GM21723 (cell line): Measurements from ENCODE around the gene RHPN2.
A peak's percentile ranks its signal among the peaks of the same experiment; 100 is the strongest.
"Not testable (repeated sequence)": the region's sequence is repeated elsewhere in the genome, so short reads cannot be mapped to it uniquely, and the experiment has no call there.

Experiments used
- ATAC-seq: cut with Tn5 transposase; IDR thresholded peaks from one replicate; pipeline ENCODE4 v1.9.1; 2021; ENCODE audit warnings: mild to moderate bottlenecking, moderate library complexity; ENCODE audit not compliant: unreplicated experiment

RHPN2 gene

DNA sequence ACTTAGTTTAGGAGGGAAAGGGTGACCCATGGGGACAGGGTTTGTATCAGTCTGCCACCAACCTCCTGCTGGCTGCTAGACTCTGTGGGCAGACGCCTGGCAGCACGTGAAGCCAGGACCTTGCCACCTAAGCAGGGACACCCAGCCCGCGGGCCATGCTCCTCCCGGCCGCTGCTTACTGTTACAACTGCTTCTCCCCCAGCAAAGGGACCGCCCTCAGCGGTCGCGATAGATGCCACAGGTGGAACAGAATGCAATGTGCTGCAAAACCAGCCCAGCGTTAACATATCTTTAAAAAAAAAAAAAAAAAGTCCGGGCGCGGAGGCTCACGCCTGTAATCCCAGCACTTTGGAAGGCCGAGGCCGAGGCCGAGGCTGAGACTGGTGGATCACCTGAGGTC is 1.9 kb upstream of the RHPN2 start:
- ATAC-seq, result no peak

DNA sequence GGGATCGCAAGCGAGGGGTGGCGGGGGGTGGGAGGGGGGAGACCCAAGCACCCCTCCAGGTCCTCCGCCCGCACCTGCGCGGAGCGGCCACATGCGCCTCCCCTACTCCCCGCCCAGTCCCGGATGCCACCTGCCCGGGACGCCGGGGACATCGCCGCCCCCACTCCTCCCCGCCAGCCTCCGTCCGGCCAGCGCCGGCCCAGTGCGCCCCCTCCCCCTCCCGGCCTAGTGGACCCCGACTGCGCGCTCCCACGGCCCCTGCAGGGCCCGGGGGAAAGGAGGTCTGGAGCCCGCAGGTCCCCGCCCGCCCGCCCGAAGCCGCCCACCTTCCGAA is 263 bp downstream of the RHPN2 start:
- ATAC-seq, result peak; percentile 57

DNA sequence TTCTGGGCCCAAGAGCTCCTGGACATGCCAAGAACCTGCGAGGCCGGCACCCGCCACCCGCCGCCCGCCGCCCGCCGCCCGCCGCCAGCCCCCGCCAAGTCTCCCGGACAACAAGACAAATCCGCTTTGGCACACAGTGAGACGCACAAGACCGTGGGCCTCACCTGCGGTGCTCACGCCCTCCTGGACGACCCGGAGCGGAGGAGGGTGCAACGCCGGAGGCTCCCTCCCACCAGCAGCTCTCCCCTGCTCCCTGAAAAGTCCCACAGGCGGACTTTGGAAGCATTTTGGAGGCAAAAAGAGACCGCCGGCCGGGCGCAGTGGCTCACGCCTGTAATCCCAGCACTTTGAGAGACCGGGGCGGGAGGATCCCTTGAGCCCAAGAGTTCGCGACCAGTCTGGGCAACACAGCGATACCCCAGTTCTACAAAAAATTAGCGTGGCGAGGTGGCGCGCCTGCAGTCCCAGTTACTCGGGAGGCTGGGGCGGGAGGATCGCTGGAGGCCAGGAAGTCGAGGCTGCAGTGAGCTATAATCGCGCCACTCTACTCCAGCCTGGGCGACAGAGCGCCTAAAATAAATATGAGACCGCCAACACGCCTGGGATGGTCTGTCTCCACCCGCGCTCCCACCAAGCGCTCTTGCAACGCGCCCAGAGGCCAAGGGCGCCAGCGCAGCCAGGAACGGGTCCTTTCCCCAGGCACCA is 783 bp downstream of the RHPN2 start:
- ATAC-seq, result no peak

DNA sequence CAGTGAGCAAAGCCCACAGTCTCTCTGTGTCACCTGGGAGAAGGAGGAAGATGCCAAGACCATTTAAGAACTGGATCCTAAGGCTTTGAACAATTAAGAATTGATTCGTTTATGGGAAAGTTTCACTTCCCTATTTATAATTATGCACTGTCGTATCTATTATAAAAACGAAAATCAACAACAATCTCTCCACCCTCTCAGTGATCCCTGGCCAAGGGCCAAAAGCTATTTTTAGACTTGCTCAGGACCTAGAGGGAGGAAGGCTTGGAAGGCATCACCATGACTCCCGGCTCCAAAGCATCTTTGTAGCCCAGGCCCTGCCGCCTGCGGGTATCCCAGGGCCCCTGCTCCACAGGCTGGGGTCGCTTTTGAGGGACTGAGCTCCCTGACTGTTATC is 1.3 kb downstream of the RHPN2 start:
- no peak for ATAC-seq

DNA sequence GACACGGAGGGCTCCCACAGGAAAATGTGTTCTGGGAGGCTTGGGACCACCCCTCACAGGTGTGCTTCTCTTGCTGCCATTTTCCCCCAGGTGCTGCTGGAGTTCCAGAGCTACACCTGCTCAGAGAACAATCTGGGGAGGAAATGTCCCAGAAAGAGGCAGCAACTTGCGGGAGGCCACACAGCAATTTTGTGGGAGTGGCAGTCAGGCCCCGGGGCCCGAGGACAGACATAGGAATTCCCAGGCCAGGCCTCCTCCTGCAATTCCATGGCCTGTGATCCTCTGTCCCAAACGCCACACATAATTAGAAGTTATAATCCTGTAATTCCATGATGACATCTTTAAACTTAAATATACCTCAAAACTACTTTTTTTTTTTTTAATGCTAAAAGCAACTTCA is 1.8 kb downstream of the RHPN2 start:
- ATAC-seq, result no peak

DNA sequence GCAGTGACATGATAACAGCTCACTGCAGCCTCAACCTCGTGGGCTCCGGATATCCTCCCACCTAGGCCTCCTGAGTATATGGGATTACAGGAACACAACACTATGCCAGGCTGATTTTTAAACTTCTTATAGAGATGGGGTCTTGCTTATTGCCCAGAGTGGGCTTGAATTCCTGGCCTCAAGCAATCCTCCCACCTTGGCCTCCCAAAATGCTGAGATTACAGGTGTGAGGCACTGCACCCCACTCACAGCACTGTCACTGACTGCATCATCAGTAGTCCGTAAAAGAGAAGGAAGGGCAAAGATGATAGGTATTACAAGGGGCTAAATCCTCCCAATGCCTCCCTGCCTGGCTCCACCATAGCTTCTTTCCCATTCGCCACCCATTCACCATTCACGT is 4.1 kb downstream of the RHPN2 start:
- ATAC-seq, result no peak

DNA sequence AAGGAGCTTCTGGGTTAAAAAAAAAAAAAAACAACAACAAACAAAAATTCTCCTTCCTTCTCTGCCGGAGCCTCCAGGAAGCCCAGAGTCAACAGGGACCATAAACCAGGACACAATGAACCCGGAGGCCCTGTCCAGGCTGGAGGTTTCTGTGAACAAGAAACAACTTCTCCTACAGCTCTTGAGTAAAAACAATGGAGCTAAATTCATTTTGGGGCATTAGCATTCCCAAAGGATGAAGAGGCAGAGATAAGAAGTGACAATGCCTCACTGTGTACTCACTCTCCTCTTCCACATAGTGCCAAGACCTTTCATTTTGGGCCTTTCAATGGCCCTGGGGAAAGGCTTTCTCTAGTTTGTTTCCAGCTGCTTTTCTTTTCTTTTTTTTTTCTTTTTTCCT is 9.0 kb downstream of the RHPN2 start:
- ATAC-seq, result no peak

DNA sequence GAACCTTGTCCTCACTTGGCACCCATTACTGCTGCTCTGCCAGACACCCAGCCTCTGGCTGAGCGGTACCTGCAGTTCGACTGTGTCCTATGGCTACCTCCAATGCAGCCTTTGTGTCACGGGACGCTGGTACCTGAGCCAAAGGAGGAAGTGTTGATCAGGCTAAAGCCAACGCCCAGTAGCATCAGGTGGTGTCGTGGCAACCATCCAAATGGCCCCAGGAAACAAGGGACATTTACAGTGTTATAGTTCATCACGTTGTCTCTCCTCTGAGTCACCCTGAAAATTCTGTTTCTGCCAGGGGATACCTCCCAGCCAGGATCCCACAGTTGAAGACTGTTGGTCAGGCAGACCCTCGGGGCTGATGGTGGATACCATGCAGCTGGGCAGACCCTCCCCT is 10.1 kb downstream of the RHPN2 start:
- no peak for ATAC-seq

DNA sequence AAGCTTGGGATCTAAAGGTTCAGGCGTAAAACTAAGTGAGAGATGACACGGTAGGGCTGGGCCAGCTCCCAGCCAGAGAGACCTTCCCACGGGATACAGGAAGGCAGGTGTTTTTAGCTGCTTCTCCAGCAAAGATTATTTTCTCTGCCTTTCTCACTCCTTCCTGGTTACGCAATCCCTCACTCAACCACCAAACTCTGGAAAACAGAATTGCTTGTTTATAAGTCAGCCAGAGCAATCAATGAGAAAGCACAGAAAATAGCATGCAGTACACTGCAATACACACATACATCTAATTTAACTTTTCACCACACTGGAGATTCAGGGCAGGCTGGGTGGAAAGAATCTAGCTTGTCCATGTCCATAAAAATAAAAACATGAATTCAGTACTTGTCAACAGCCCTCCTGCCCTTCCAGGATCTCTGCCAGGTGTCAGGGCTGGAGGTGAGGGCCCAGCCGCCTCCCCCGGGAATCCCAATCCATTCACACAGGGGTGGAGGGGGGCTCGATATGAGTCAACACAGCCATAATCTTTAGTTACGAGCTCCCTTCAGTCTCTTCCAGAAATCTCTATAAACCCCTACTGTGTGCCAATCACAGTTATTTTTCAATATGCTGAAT is 12.2 kb downstream of the RHPN2 start:
- no peak for ATAC-seq

DNA sequence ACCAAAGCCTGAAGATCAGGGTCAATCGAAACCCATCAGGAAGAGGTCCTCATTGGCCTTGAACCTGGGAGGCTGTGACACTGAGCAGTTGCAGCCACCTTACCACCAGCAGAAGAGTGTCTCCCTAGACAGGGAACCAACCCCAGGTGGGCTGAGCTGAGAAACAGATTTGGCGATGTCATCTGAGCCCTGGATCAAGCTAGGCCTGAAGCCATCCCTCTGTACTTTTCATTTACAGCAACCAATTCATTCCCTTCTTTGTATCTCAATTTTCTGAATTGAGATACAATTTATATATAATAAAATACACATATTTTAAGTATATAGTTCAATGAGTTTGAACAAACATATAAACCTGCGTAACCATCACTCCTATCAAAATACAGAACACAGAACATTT is 14.6 kb downstream of the RHPN2 start:
- ATAC-seq, result no peak

DNA sequence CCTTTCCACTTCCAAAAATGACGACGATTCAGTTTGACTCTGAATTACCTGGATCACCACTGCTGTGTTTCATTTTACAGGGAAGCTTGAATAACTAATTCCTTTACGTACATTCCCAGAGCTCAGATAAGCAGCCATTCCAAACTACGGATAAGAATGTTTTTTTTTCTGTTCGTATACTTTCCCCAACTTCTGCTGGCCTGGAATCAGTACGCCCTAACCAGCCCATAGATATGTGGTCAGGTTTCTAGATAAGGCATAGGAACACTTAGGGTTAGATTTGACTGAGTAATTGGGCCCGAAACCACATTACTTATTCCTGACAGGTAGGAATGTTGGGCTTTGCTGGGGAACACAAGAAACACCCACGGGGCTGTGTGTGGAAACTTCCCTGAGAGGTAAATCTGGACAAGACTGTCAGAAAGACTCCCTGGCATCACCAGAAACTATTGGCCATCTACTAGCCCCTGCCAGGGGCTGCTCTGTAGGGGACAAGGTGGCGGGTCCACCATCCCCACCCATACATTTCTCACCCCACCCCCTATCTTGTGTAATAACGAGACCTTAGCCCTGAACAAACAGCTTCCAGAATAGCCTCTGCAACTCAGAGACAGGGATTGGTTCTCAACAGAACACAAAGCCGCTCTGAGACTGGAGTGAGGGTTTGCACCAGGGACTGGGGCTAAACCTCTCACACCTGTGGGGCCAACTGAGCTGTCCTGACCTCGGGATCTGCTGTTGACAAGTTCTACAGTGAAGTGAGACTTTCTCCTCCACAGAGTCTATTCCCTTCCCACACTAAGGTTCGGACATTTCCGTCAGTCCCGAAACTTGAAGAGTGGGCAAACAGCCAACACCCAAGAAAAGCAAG is 15.6 kb downstream of the RHPN2 start:
- ATAC-seq, result no peak

DNA sequence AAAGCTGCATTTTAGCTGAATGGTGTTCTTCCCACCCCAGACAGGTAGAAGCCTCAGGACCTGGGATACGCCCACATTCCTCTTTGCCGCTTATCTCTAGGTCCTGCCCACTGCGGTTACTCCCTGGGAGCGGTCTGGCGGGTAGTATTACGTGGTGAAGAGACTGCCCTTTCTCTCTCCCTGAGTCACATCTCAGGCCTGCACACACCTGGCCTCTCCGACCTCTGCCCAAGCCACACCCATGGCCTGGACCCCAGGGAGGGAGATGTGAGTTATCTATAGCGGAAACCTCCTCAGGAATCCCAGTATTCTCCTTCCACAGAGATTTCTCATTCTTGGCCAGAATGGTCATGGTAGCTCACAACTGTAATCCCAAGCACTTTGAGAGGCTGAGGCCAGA is 17.3 kb downstream of the RHPN2 start:
- no peak for ATAC-seq

DNA sequence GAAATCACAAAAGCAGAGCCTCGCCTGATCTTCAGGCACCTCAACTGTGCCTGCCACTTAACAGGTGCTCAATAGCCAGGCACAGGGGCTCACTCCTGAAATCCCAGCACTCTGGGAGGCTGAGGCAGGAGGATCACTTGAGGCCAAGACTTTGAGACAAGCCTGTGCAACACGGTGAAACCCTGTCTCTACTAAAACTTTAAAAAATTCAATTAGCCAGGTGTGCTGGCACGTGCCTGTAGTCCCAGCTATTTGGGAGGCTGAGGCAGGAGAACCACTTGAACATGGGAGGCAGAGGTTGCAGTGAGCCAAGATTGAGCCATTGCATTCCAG is 22.9 kb downstream of the RHPN2 start:
- not testable (repeated sequence) for ATAC-seq

DNA sequence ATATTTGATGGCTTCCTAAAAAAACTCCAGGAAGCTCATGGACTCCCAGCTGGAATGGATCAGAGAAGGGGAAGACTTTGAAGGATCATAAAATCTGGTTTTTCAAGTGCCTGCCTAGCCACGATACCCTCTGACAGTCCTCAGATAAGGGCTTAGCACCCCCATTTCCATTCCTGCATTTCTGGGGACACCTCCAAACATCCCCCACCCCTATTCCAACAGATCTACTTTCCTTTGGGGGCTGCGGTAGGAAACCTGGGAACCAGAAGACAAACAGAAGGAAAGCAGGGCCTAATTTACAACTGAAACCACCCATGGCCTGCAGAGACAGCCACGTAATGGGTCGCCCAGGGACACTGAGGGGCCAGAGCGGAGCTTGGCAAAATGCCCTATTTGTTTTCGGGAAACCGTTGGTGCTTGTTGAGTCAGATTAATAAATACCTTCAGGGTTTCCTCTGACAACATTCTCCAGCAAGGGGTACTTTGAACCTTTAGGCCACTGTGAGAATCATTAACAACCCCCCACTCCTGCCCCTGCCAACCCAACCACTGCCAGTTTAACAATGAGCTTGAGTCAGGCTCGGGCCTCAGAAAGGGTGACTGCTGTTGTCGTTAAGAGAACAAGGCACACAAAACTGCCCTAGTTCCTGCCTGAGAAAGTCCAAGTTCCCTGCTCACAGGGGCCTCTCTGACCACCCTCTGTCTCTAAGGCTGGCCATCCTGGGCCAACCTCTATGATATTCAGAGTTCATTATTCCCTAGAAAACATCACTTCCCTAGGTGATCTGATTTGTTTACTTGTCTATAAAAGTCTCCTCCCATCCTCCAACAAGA is 23.5 kb downstream of the RHPN2 start:
- no peak for ATAC-seq

DNA sequence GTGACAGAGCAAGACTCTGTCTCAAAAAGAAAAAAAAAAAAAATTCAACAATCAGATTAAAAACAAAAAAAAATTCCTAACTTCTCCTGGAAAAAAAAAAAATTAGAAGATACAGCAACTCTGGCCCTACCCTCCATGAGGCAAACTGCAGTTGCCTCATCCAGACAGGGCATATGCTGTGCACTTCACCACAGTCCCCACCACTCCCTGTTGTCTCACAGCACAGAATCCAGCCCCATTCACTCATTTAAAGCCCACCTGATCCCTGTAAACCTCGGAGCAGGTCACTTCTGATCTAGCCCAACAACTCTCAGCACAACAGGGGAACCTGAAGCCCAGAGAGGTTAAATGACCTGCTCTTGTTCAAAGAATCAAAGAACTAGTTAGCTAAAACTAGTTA is 24.9 kb downstream of the RHPN2 start:
- no peak for ATAC-seq

DNA sequence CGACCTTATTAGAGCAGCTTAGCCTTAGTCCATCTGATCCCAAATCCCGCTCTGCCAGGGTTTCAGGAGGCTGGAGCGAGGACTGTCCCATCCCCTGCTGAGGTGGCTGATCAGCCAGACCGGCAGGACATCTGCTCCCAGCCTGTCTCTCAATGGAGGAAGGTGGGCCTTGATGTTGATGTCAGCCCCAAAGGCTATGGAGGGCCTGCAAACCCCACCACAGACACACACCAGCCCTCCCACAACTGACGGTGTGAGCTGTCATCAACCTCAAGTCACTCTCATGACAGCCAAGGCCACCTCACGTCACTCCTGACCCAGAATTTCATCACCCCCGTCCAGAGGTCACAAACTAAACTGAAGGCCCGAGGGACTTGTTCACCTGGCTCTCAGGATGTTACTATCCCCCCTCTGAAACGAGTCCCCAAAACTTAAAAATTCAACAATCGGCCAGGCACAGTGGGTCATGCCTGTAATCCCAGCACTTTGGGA is 25.5 kb downstream of the RHPN2 start:
- no peak for ATAC-seq

DNA sequence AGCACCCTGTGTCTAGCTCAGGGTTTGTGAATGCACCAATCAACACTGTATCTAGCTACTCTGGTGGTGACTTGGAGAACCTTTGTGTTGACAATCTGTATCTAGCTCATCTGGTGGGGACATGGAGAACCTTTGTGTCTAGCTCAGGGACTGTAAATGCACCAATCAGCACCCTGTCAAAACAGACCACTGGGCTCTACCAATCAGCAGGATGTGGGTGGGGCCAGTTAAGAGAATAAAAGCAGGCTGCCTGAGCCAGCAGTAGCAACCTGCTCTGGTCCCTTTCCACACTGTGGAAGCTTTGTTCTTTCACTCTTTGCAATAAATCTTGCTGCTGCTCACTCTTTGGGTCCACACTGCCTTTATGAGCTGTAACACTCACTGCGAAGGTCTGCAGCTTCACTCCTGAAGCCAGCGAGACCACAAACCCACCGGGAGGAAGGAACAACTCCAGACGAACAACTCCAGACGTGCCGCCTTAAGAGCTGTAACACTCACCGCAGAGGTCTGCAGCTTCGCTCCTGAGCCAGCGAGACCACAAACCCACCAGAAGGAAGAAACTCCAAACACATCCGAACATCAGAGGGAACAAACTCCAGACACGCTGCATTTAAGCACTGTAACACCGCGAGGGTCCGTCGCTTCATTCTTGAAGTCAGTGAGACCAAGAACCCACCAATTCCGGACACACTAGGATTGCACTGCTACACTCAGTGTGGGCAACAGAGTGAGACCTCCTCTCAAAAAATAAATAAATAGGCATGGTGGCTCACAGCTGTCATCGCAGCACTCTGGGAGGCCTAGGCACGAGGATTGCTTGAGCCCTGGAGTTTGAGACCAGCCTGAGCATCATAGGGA is 27.3 kb downstream of the RHPN2 start:
- not testable (repeated sequence) for ATAC-seq

DNA sequence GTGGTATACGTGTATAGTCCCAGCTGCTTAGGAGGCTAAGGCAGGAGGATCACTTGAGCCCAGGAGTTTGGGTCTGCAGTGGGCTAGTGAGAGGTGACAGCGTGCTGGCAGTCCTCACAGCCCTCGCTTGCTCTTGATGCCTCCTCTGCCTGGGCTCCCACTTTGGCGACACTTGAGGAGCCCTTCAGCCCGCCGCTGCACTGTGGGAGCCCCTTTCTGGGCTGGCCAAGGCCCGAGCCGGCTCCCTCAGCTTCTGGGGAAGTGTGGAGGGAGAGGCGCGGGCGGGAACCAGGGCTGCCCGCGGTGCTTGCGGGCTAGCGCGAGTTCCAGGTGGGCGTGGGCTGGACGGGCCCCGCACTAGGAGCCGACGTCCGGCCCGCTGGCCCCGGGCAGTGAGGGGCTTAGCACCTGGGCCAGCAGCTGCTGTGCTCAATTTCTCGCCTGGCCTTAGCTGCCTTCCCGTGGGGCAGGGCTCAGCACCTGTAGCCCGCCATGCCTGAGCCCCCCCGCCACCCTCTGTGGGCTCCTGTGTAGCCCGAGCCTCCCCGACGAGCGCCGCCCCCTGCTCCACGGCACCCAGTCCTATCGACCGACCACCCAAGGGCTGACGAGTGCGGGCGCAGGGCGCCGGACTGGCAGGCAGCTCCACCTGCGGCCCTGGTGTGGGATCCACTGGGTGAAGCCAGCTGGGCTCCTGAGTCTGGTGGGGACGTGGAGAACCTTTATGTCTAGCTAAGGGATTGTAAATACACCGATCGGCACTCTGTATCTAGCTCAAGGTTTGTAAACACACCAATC is 28.1 kb downstream of the RHPN2 start:
- ATAC-seq, result not testable (repeated sequence)

DNA sequence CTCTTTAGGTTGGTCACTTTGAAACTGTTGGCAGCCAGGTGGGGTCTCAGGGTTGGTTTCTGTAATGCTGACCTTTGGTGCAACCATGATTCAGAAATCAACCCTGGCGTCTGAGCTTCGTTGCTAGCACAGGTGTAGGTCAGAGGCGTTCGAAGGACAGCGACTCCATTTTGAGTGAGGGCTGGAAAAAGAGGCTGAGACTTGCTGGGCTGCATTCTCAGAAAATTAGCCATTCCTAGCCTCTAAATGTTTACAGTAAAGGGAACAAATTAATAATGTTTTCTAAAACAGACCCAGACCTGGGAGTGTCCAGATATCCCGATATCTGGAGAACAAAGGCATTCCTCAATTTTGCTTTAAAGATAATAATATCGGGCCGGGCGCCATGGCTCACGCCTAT is 29.2 kb downstream of the RHPN2 start:
- no peak for ATAC-seq
